K562 (cell line): Measurements from ENCODE around the gene TIPIN. TPM values are rescaled to one million over a fixed set of nuclear protein-coding genes. Genes with fewer than 3 reads are reported as not detected.
A peak's percentile ranks its signal among the peaks of the same experiment; 100 is the strongest.

Experiments used
- BCOR ChIP-seq: fragments of 450-650 bp; IDR thresholded peaks from 2 replicates; pipeline ENCODE4 v1.6.1; 2016
- BHLHE40 ChIP-seq: IDR thresholded peaks from 2 replicates; pipeline ENCODE4 v1.6.1; 2011; ENCODE audit warnings: low read length, improper control_type of control experiment
- CBFB ChIP-seq: sonication (generic); formaldehyde crosslinking; IDR thresholded peaks from 2 replicates; pipeline ENCODE4 v1.4.0; 2020; ENCODE audit warnings: mild to moderate bottlenecking, missing genetic modification reagents
- CCAR2 ChIP-seq: fragments of 200-400 bp; formaldehyde crosslinking; IDR thresholded peaks from 2 replicates; pipeline ENCODE4 v1.6.1; 2017; ENCODE audit warnings: mild to moderate bottlenecking, low read depth, low read length
- CREBBP ChIP-seq: IDR thresholded peaks from one replicate; pipeline ENCODE4 v1.6.1; 2012; ENCODE audit warnings: low read depth, mild to moderate bottlenecking, control low read depth, inconsistent platforms, low read length
- EP400 ChIP-seq: fragments of 450-650 bp; IDR thresholded peaks from 2 replicates; pipeline ENCODE4 v1.6.1; 2017; ENCODE audit warnings: antibody characterized with exemption, mild to moderate bottlenecking, moderate library complexity
- MBD2 ChIP-seq: sonication (generic); IDR thresholded peaks from 2 replicates; pipeline ENCODE4 v1.6.1; 2016; ENCODE audit warnings: low read depth, borderline replicate concordance
- NR2C2 ChIP-seq, 2 experiments: fragments of 200-800 bp in 1 of 2; sonication (Bioruptor generic) in 1 of 2; sonication (generic) in 1 of 2; formaldehyde crosslinking in 1 of 2; IDR thresholded peaks; 2 replicates each; pipeline versions ENCODE4 v1.6.1 to v1.8.0; 2016 to 2022; ENCODE audit warnings: mild to moderate bottlenecking in 1 of 2, missing compliant biosample characterization in 1 of 2, missing genetic modification characterization in 1 of 2, missing genetic modification reagents in 1 of 2
- YBX1 ChIP-seq: fragments of 450-650 bp; IDR thresholded peaks from 2 replicates; pipeline ENCODE4 v1.7.1; 2016; ENCODE audit warnings: mild to moderate bottlenecking
- ZC3H11A ChIP-seq: IDR thresholded peaks from 2 replicates; pipeline ENCODE4 v1.6.1; 2012; ENCODE audit warnings: low read depth, low read length, improper control_type of control experiment
- polyA plus RNA-seq, 8 experiments: library from polyadenylated mRNA; depleted of rRNA in 4 of 8; stranded (reverse) in 5 of 8; unstranded in 3 of 8; fragments of >200 nt; fragmentation: Nextera tagmentation in 2 of 8; fragmentation: Illumina TruSeq in 1 of 8; extraction: Ambion mirVana in 2 of 8; extraction: Trizol in 1 of 8; gene quantifications; 2 replicates each; pipeline versions ENCODE4 v1.2.1 to v1.2.3, GENCODE V29; 2011 to 2014; ENCODE audit warnings: inconsistent platforms in 1 of 8, missing spikeins in 1 of 8
- total RNA-seq, 7 experiments: library from RNA; depleted of rRNA in 6 of 7; stranded (reverse); fragments of >200 nt in 6 of 7; fragmentation: Illumina TruSeq in 2 of 7; extraction: Trizol in 2 of 7; gene quantifications; 2 replicates each; pipeline versions ENCODE4 v1.2.1 to v1.2.3, GENCODE V29; 2011 to 2021; ENCODE audit warnings: low replicate concordance in 1 of 7
- TF ChIP-seq, protein P1 (sequence below): fragments of 250-450 bp; sonication (Bioruptor Pico); IDR thresholded peaks from 2 replicates; pipeline ENCODE4 v1.8.0; 2022; ENCODE audit warnings: moderate library complexity, mild to moderate bottlenecking, inconsistent platforms
- TF ChIP-seq, protein P2 (sequence below): sonication (generic); formaldehyde crosslinking; IDR thresholded peaks from 2 replicates; pipeline ENCODE4 v1.8.0; 2023; ENCODE audit warnings: missing genetic modification reagents, mild to moderate bottlenecking, borderline replicate concordance
- TF ChIP-seq, protein P3 (sequence below), 3 experiments: fragments of 200-800 bp in 1 of 3; sonication (Bioruptor generic) in 1 of 3; sonication (generic) in 1 of 3; formaldehyde crosslinking in 1 of 3; IDR thresholded peaks; 2 replicates each; pipeline versions ENCODE4 v1.6.1 to v1.8.0; 2016 to 2022; ENCODE audit warnings: mild to moderate bottlenecking in 2 of 3, missing compliant biosample characterization in 2 of 3, missing genetic modification characterization in 2 of 3, missing genetic modification reagents in 1 of 3
- TF ChIP-seq, protein P4 (sequence below): fragments of 450-650 bp; formaldehyde crosslinking; IDR thresholded peaks from 2 replicates; pipeline ENCODE4 v1.4.0; 2020; ENCODE audit warnings: mild to moderate bottlenecking, mixed read lengths

TIPIN gene
- total and polyA plus RNA-seq, 9 of the 15 experiments (the other 6 are each of a cell fraction or from before 2014, with no cell fraction given): 22.9 to 61.4 (median 42.0) TPM

DNA sequence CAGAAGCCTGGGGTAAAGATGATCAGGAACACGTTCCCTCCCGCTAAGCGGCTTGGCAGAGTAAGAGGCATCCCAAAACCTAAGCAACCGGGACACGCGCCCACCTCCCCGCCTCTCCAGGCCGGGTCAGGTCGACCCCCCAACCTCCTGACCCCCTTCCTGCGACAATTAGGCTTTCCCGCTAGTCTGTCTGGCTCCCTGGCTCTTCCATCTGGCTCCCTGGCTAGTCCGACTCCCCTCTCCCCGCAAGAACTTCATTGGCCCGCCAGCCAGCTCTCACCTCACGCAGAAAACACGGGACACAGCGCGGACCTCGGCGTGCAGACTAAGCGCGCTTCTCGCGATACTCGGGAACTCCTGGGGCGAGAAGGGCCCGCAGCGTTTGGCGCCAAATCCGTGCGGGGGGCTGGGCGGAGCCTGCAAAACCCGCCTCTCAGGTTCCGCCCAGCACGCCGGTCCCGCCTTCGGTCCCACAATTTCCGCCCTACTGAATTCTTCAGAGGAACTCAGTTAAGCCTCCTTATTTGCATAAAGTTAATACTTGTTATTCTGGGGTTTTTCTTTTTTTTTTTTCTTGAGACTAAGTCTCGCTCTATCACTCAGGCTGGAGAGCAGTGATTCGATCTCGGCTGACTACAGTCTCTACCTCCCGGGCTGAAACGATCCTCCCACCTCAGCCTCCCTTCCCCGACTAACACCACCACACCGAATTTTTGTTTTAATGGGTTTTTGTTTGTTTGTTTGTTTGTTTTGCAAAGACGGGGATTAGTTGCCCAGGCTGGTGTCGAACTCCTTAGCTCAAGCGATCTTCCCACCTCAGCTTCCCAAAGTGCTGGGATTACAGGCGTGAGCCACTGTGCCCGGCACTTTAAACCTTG is at the start of gene TIPIN (continued):
- TF ChIP-seq, protein P1, sequence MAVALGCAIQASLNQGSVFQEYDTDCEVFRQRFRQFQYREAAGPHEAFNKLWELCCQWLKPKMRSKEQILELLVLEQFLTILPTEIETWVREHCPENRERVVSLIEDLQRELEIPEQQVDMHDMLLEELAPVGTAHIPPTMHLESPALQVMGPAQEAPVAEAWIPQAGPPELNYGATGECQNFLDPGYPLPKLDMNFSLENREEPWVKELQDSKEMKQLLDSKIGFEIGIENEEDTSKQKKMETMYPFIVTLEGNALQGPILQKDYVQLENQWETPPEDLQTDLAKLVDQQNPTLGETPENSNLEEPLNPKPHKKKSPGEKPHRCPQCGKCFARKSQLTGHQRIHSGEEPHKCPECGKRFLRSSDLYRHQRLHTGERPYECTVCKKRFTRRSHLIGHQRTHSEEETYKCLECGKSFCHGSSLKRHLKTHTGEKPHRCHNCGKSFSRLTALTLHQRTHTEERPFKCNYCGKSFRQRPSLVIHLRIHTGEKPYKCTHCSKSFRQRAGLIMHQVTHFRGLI (CRISPR knock-in tag): no peak
- peak; percentile 54; the same call in 1 of the 2 replicates for TF ChIP-seq MBD2
- no peak for TF ChIP-seq YBX1
- no peak for TF ChIP-seq ZC3H11A
- TF ChIP-seq CBFB (CRISPR knock-in tag): no peak
- peak; percentile 45; the same call in 1 of the 2 replicates for TF ChIP-seq NR2C2 (CRISPR knock-in tag; IDR thresholded peaks at IDR 0.05)
- TF ChIP-seq NR2C2 (tag; IDR thresholded peaks at IDR 0.05): no peak
- TF ChIP-seq, protein P2, sequence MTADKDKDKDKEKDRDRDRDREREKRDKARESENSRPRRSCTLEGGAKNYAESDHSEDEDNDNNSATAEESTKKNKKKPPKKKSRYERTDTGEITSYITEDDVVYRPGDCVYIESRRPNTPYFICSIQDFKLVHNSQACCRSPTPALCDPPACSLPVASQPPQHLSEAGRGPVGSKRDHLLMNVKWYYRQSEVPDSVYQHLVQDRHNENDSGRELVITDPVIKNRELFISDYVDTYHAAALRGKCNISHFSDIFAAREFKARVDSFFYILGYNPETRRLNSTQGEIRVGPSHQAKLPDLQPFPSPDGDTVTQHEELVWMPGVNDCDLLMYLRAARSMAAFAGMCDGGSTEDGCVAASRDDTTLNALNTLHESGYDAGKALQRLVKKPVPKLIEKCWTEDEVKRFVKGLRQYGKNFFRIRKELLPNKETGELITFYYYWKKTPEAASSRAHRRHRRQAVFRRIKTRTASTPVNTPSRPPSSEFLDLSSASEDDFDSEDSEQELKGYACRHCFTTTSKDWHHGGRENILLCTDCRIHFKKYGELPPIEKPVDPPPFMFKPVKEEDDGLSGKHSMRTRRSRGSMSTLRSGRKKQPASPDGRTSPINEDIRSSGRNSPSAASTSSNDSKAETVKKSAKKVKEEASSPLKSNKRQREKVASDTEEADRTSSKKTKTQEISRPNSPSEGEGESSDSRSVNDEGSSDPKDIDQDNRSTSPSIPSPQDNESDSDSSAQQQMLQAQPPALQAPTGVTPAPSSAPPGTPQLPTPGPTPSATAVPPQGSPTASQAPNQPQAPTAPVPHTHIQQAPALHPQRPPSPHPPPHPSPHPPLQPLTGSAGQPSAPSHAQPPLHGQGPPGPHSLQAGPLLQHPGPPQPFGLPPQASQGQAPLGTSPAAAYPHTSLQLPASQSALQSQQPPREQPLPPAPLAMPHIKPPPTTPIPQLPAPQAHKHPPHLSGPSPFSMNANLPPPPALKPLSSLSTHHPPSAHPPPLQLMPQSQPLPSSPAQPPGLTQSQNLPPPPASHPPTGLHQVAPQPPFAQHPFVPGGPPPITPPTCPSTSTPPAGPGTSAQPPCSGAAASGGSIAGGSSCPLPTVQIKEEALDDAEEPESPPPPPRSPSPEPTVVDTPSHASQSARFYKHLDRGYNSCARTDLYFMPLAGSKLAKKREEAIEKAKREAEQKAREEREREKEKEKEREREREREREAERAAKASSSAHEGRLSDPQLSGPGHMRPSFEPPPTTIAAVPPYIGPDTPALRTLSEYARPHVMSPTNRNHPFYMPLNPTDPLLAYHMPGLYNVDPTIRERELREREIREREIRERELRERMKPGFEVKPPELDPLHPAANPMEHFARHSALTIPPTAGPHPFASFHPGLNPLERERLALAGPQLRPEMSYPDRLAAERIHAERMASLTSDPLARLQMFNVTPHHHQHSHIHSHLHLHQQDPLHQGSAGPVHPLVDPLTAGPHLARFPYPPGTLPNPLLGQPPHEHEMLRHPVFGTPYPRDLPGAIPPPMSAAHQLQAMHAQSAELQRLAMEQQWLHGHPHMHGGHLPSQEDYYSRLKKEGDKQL (CRISPR knock-in tag): no peak
- TF ChIP-seq CREBBP: no peak
- TF ChIP-seq CCAR2: no peak
- peak; percentile 70 for TF ChIP-seq BCOR
- peak; percentile 92 for TF ChIP-seq BHLHE40
- TF ChIP-seq, protein P3, sequence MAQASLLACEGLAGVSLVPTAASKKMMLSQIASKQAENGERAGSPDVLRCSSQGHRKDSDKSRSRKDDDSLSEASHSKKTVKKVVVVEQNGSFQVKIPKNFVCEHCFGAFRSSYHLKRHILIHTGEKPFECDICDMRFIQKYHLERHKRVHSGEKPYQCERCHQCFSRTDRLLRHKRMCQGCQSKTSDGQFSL (CRISPR knock-in tag; IDR thresholded peaks at IDR 0.05): no peak
- TF ChIP-seq, protein P3 (tag; IDR thresholded peaks at IDR 0.05): no peak
- TF ChIP-seq, protein P4, sequence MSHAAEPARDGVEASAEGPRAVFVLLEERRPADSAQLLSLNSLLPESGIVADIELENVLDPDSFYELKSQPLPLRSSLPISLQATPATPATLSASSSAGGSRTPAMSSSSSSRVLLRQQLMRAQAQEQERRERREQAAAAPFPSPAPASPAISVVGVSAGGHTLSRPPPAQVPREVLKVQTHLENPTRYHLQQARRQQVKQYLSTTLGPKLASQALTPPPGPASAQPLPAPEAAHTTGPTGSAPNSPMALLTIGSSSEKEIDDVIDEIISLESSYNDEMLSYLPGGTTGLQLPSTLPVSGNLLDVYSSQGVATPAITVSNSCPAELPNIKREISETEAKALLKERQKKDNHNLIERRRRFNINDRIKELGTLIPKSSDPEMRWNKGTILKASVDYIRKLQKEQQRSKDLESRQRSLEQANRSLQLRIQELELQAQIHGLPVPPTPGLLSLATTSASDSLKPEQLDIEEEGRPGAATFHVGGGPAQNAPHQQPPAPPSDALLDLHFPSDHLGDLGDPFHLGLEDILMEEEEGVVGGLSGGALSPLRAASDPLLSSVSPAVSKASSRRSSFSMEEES: no peak
- TF ChIP-seq EP400: peak; percentile 92
